Thymus (tissue), 11 donors: ENCODE results near the gene ZG16. TPM values are rescaled to one million over a fixed set of nuclear protein-coding genes. Genes with fewer than 3 reads are reported as not detected.
"Not testable (repeated sequence)": the region's sequence is repeated elsewhere in the genome, so short reads cannot be mapped to it uniquely, and the experiment has no call there.

Experiments used
- DNase-seq, 9 donors: peaks; one replicate each; pipeline ENCODE4 v3.0.0-alpha.2; 2013; ENCODE audit warnings: low spot score in 9 of 9, low read depth in 6 of 9, missing footprints in 1 of 9
- H3K27ac ChIP-seq, 2 donors: one replicate each; pipeline ENCODE4 v1.5.1; 2013; ENCODE audit warnings: control low read depth in 1 of 2, low read depth in 1 of 2, low read length in 1 of 2, mild to moderate bottlenecking in 1 of 2, moderate library complexity in 1 of 2
- H3K27me3 ChIP-seq, 2 donors: one replicate each; pipeline ENCODE4 v1.5.1; 2013; ENCODE audit warnings: low read length in 1 of 2; ENCODE audit not compliant: control insufficient read depth in 2 of 2, insufficient read depth in 1 of 2
- H3K36me3 ChIP-seq, 2 donors: one replicate each; pipeline ENCODE4 v1.5.1; 2013; ENCODE audit warnings: low read length in 1 of 2, mild to moderate bottlenecking in 1 of 2, moderate library complexity in 1 of 2; ENCODE audit not compliant: control insufficient read depth in 2 of 2, insufficient read depth in 2 of 2
- H3K4me1 ChIP-seq, 2 donors: one replicate each; pipeline ENCODE4 v1.5.1; 2013; ENCODE audit warnings: low read length in 2 of 2; ENCODE audit not compliant: control insufficient read depth in 2 of 2, insufficient read depth in 2 of 2
- H3K4me3 ChIP-seq, 2 donors: one replicate each; pipeline ENCODE4 v1.5.1; 2013; ENCODE audit warnings: low read length in 2 of 2, control low read depth in 1 of 2, mild to moderate bottlenecking in 1 of 2
- H3K9me3 ChIP-seq, 2 donors: one replicate each; pipeline ENCODE4 v1.5.1; 2013; ENCODE audit warnings: low read length in 1 of 2, mild to moderate bottlenecking in 1 of 2; ENCODE audit not compliant: control insufficient read depth in 2 of 2, insufficient read depth in 1 of 2
- WGBS: extraction: QIAGEN DNeasy Blood & Tissue Kit; methylation state at CpG from one replicate; pipeline ENCODE4 v1.1.7; 2013; 5-methylcytosine and 5-hydroxymethylcytosine counted together
- polyA plus RNA-seq: library from polyadenylated mRNA; stranded (reverse); fragments of 200-250 nt; gene quantifications from one replicate; pipeline ENCODE4 v1.2.3, GENCODE V29; 2013
- total RNA-seq: library from RNA; stranded (reverse); fragments of 120-200 nt; gene quantifications from one replicate; pipeline ENCODE4 v1.2.4, GENCODE V29; 2013
- donor health status: healthy.

ZG16 gene
- total and polyA plus RNA-seq, 2 donors, result 0.09 to 0.27 TPM

GRCh38 chr16:29790183-29790948 lies 12.3 kb downstream of the ZG16 start, which contains the start of gene KIF22:
Gene KIF22, plus strand, starts transcription at chr16:29790751. Its CDS starts 9 bp downstream, at chr16:29790760.
- Histone ChIP-seq H3K4me3 (peak within 1 kb of the TSS; percentile 72 to 77), H3K27me3 (no peaks in the 10 kb centered on the region), H3K4me1 (peaks cover 18 to 44% of the 10 kb centered on the region in 2 donors), H3K27ac (peak within 1 kb of the TSS; percentile 95 to 97), H3K9me3 (no peaks in the 10 kb centered on the region), H3K36me3 (peaks cover 6 to 24% of the 10 kb centered on the region in 2 donors)
- 3% methylated on average over 67 of the region's 67 CpGs for WGBS
- peak; percentile 98 to 100 (median 99) for DNase-seq

- H3K27ac ChIP-seq, result peak overlapping the region; percentile 67 to 77
- 2% methylated on average over 31 of the region's 31 CpGs for WGBS
Measured at GRCh38 chr16:29790949-29791844, 13.1 kb downstream of the ZG16 start.

GRCh38 chr16:29791845-29792807 lies 14.1 kb downstream of the ZG16 start:
- no peaks in the 10 kb centered on the region for H3K27me3 ChIP-seq
- H3K4me3 ChIP-seq, result peak overlapping the region; percentile 72 to 77
- peaks cover 16 to 40% of the 10 kb centered on the region in 2 donors for H3K36me3 ChIP-seq
- H3K9me3 ChIP-seq, result no peaks in the 10 kb centered on the region
- WGBS, result 86% methylated on average over 9 of the region's 9 CpGs
- DNase-seq, result no peak
- peaks cover 18 to 41% of the 10 kb centered on the region in 2 donors for H3K4me1 ChIP-seq
- H3K27ac ChIP-seq, result no peak overlapping the region

More at GRCh38 chr16:29790949-29791844, 13.1 kb downstream of the ZG16 start:
- H3K27me3 ChIP-seq, result no peaks in the 10 kb centered on the region
- peak overlapping the region; percentile 72 to 77 for H3K4me3 ChIP-seq
- DNase-seq, result peak in 1 of 9 donors; percentile 48
- H3K4me1 ChIP-seq, result peaks cover 18 to 41% of the 10 kb centered on the region in 2 donors
- peaks cover 6 to 30% of the 10 kb centered on the region in 2 donors for H3K36me3 ChIP-seq
- H3K9me3 ChIP-seq, result no peaks in the 10 kb centered on the region

GRCh38 chr16:29793153-29793552 lies 15.1 kb downstream of the ZG16 start:
- H3K27me3 ChIP-seq, H3K9me3 ChIP-seq, DNase-seq, H3K27ac ChIP-seq, H3K4me3 ChIP-seq: not testable (repeated sequence)
- 98% methylated on average over 18 of the region's 18 CpGs for WGBS
- peaks cover 26 to 50% of the 10 kb centered on the region in 2 donors for H3K36me3 ChIP-seq
- H3K4me1 ChIP-seq, result peaks cover 18 to 41% of the 10 kb centered on the region in 2 donors

GRCh38 chr16:29794231-29794710 lies 16.2 kb downstream of the ZG16 start:
- peaks cover 37 to 61% of the 10 kb centered on the region in 2 donors for H3K36me3 ChIP-seq
- no peak for DNase-seq
- H3K27me3 ChIP-seq, result no peaks in the 10 kb centered on the region
- 98% methylated on average over 3 of the region's 3 CpGs for WGBS
- no peaks in the 10 kb centered on the region for H3K9me3 ChIP-seq
- H3K4me3 ChIP-seq, result no peak overlapping the region
- H3K27ac ChIP-seq, result no peak overlapping the region
- H3K4me1 ChIP-seq, result peaks cover 18 to 41% of the 10 kb centered on the region in 2 donors

GRCh38 chr16:29802416-29802935 lies 24.4 kb downstream of the ZG16 start:
- no peak overlapping the region for H3K4me3 ChIP-seq
- peaks cover 11 to 20% of the 10 kb centered on the region in 2 donors for H3K4me1 ChIP-seq
- no peaks in the 10 kb centered on the region for H3K9me3 ChIP-seq
- no peak for DNase-seq
- no peaks in the 10 kb centered on the region for H3K27me3 ChIP-seq
- H3K27ac ChIP-seq, result no peak overlapping the region
- WGBS, result 97% methylated on average over 8 of the region's 8 CpGs
- H3K36me3 ChIP-seq, result peaks cover 44 to 71% of the 10 kb centered on the region in 2 donors

- Histone ChIP-seq H3K27me3 (no peaks in the 10 kb centered on the region), H3K27ac (peak overlapping the region; percentile 58 to 98), H3K4me1 (peaks cover 17 to 34% of the 10 kb centered on the region in 2 donors), H3K36me3 (peaks cover 37 to 71% of the 10 kb centered on the region in 2 donors), H3K9me3 (no peaks in the 10 kb centered on the region), H3K4me3 (peak overlapping the region in 1 of 2 donors; percentile 4)
- no peak for DNase-seq
- 87% methylated on average over 8 of the region's 8 CpGs for WGBS
Measured at GRCh38 chr16:29804020-29804419, 26.0 kb downstream of the ZG16 start.
